ENCODE measurements around the gene SUN1. TPM values are rescaled to one million over a fixed set of nuclear protein-coding genes. Genes with fewer than 3 reads are reported as not detected.

The SUN1 gene
- total and polyA plus RNA-seq, 2 experiments from 2014 or later, result 63.3 to 145 TPM

DNA sequence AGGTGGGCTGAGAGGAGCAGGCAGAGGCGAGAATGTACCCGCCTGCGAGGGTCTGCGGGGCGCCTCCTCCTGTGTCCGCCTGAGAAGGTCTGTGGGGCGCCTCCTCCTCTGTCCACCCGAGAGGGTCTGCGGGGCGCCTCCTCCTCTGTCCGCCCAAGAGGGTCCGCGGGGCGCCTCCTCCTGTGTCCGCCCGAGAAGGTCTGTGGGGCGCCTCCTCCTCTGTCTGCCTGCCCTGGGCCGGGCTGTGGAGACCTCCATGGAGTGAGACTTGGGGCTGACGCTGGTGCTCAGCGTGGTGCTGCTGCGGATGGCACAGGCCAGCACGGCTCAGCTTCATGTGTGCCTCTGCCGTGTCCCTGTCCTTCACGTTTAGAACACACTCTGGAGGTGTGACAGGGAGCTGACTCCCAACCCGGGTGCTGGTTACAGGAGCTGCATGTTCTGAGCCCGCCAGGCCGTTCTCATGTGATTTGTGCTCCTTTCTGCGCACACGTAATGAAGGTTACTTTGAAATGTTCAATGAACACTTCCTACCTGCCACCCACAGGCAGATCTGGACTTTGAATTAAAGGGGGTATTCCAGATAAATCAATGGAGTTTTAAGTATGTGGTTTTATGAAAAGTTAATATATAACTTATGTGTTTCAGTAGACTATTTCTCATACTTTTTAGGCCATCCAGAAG, 23.6 kb downstream of the SUN1 start:
- ATAC-seq (no peak), DNase-seq (ENCODE audit: low spot score) (no peak)
- Histone ChIP-seq H3K27me3 (ENCODE audit: insufficient read depth) (no peaks in the 10 kb centered on the region), H3K4me2 (no peak overlapping the region), H3F3A (replicated peaks; ENCODE audit: low read depth) (no peaks in the 10 kb centered on the region), H3K27ac (ENCODE audit: low read depth) (no peak overlapping the region), H3K36me3 (ENCODE audit: insufficient read depth) (peaks cover 42% of the 10 kb centered on the region; the same call in 1 of the 2 replicates), H3K4me1 (ENCODE audit: insufficient read depth) (no peaks in the 10 kb centered on the region), H3K4me3 (no peak overlapping the region), H3K79me2 (replicated peaks; ENCODE audit: insufficient read depth) (peaks cover 15% of the 10 kb centered on the region), H3K9me2 (ENCODE audit: insufficient read depth) (no peaks in the 10 kb centered on the region), H4K20me1 (replicated peaks; ENCODE audit: insufficient read depth) (peaks cover 12% of the 10 kb centered on the region), H2AFZ (no peak overlapping the region)
- Mint-ChIP-seq H3K27ac (no peak overlapping the region), H3K4me3 (no peak overlapping the region), H3K9me3 (no peaks in the 10 kb centered on the region), H3K4me1 (no peaks in the 10 kb centered on the region; the same call in 2 of the 3 replicates), H3K36me3 (ENCODE audit: low read depth) (peaks cover 88% of the 10 kb centered on the region), H3K27me3 (ENCODE audit: insufficient read depth, low read depth, poor library complexity) (peaks cover 2% of the 10 kb centered on the region)
- TF ChIP-seq NANOG (IDR thresholded peaks at IDR 0.05; ENCODE audit: borderline replicate concordance) (no peak), POLR2AphosphoS5 (IDR thresholded peaks at IDR 0.05; ENCODE audit: low read depth) (no peak), ZNF331 (CRISPR knock-in tag; IDR thresholded peaks at IDR 0.05; ENCODE audit: low read depth) (no peak), STAT1 (IDR thresholded peaks at IDR 0.05; ENCODE audit: unreplicated experiment) (no peak), ZNF462 (CRISPR knock-in tag; IDR thresholded peaks at IDR 0.05) (no peak), EZH2phosphoT487 (IDR thresholded peaks at IDR 0.05; ENCODE audit: unreplicated experiment) (no peak), ZNF114 (CRISPR knock-in tag; IDR thresholded peaks at IDR 0.05) (no peak), ETS1 (IDR thresholded peaks at IDR 0.05) (no peak), JUNB (IDR thresholded peaks at IDR 0.05; ENCODE audit: unreplicated experiment) (no peak), REST (IDR thresholded peaks at IDR 0.05; ENCODE audit: unreplicated experiment) (no peak), CREB1 (CRISPR knock-in tag; IDR thresholded peaks at IDR 0.05; ENCODE audit: low read depth) (no peak), EZH2 (IDR thresholded peaks at IDR 0.05; ENCODE audit: low read depth, unreplicated experiment) (no peak), CTCF (conservative IDR thresholded peaks at IDR 0.05; ENCODE audit: low read depth in 2 of 2) (no peak)

All from GM23338 (cell line).